ENCODE measurements around the gene PTK6.
"Not testable (repeated sequence)": the region's sequence is repeated elsewhere in the genome, so short reads cannot be mapped to it uniquely, and the experiment has no call there.

- TF ChIP-seq EZH2 (IDR thresholded peaks at IDR 0.05; ENCODE audit: borderline replicate concordance, low read length); CTCF (IDR thresholded peaks at IDR 0.05; ENCODE audit: low read length): not testable (repeated sequence)
Observed at GRCh38 chr20:63559485-63560332, 22.5 kb upstream of the PTK6 start.
